Prostate gland (tissue), 2 donors: ENCODE results near the gene DENND1C. TPM values are rescaled to one million over a fixed set of nuclear protein-coding genes. Genes with fewer than 3 reads are reported as not detected.

ENCODE experiments used
- DNase-seq: peaks from one replicate; pipeline ENCODE4 v3.0.0-alpha.2; 2019; ENCODE audit warnings: low spot score
- H3K27ac ChIP-seq, 2 donors: fragments of 200-600 bp; sonication (generic); 2 replicates each; pipeline ENCODE4 v1.5.1; 2017 to 2019
- H3K27me3 ChIP-seq: fragments of 200-600 bp; sonication (generic); replicated peaks from 2 replicates; pipeline ENCODE4 v1.5.1; 2019; ENCODE audit not compliant: insufficient read depth
- H3K36me3 ChIP-seq, 2 donors: fragments of 200-600 bp; sonication (generic); 1 replicate in 1 of 2; 2 replicates in 1 of 2; pipeline versions ENCODE4 v1.5.1 to v1.8.1; 2017 to 2019
- H3K4me1 ChIP-seq: fragments of 200-600 bp; sonication (generic); replicated peaks from 2 replicates; pipeline ENCODE4 v1.5.1; 2019
- H3K4me3 ChIP-seq, 2 donors: fragments of 200-600 bp; sonication (generic); 2 replicates each; pipeline ENCODE4 v1.5.1; 2017 to 2019
- H3K9me3 ChIP-seq: fragments of 200-600 bp; sonication (generic); 2 replicates; pipeline ENCODE4 v1.5.1; 2017
- POLR2A ChIP-seq: fragments of 450-650 bp; IDR thresholded peaks from one replicate; pipeline ENCODE4 v1.6.1; 2016; ENCODE audit warnings: antibody characterized with exemption, mild to moderate bottlenecking
- POLR2AphosphoS5 ChIP-seq: sonication (generic); formaldehyde crosslinking; IDR thresholded peaks from one replicate; pipeline ENCODE4 v1.6.1; 2017; ENCODE audit warnings: antibody characterized with exemption
- WGBS: methylation state at CpG from one replicate; pipeline ENCODE4 v1.1.5; 2018; 5-methylcytosine and 5-hydroxymethylcytosine counted together
- intact Hi-C: fragments of 100-400 bp; cut with DNase I; formaldehyde crosslinking; loops from one replicate; pipeline ENCODE4 v1.14.2; 2022
- total RNA-seq, 2 donors: library from RNA; depleted of rRNA; stranded (reverse); fragments of >200 nt; gene quantifications; one replicate each; pipeline ENCODE4 v1.1.0, GENCODE V29; 2016
- TF ChIP-seq, protein P1 (sequence below), 4 experiments: fragments of 200-600 bp in 2 of 4; fragments of 450-650 bp in 2 of 4; sonication (generic) in 2 of 4; IDR thresholded peaks; 1 replicate in 3 of 4; 2 replicates in 1 of 4; pipeline ENCODE4 v1.5.1; 2016 to 2019; ENCODE audit warnings: antibody characterized with exemption in 4 of 4, mild to moderate bottlenecking in 2 of 4, moderate library complexity in 2 of 4

Gene DENND1C
- total RNA-seq, 2 donors from 2014 or later = 0.91 to 1.4 TPM

DNA sequence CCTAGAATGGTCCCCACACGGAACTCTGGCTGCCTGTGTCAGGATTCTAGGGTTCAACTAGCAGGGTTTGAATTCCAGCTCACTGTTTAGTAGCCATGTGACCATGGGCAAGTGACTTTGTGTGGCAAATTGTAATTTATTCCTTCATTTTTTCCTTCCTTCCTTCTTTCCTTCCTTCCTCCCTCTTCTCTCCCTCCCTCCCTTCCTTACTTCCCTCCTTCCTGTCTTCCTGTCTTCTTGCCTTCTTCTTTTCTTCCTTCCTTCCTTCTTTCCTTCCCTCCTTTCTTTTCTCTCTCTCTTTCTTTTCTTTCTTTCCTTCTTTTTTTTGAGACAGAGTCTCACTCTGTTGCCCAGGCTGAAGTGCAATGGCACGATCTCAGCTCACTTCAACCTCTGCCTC lies 8.5 kb upstream of the DENND1C start:
- Histone ChIP-seq H3K27me3 (no peaks in the 10 kb centered on the region), H3K27ac (no peak overlapping the region), H3K36me3 (no peaks in the 10 kb centered on the region), H3K4me3 (no peak overlapping the region), H3K4me1 (no peaks in the 10 kb centered on the region), H3K9me3 (no peaks in the 10 kb centered on the region)
- whole genome bisulfite sequencing = 66% methylated on average over 2 of the region's 2 CpGs
- intact Hi-C loops = no loop called here
- TF ChIP-seq POLR2A = no peak
- TF ChIP-seq, protein P1, sequence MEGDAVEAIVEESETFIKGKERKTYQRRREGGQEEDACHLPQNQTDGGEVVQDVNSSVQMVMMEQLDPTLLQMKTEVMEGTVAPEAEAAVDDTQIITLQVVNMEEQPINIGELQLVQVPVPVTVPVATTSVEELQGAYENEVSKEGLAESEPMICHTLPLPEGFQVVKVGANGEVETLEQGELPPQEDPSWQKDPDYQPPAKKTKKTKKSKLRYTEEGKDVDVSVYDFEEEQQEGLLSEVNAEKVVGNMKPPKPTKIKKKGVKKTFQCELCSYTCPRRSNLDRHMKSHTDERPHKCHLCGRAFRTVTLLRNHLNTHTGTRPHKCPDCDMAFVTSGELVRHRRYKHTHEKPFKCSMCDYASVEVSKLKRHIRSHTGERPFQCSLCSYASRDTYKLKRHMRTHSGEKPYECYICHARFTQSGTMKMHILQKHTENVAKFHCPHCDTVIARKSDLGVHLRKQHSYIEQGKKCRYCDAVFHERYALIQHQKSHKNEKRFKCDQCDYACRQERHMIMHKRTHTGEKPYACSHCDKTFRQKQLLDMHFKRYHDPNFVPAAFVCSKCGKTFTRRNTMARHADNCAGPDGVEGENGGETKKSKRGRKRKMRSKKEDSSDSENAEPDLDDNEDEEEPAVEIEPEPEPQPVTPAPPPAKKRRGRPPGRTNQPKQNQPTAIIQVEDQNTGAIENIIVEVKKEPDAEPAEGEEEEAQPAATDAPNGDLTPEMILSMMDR (IDR thresholded peaks at IDR 0.05) = no peak
- no peak for TF ChIP-seq POLR2AphosphoS5
- no peak for DNase-seq

DNA sequence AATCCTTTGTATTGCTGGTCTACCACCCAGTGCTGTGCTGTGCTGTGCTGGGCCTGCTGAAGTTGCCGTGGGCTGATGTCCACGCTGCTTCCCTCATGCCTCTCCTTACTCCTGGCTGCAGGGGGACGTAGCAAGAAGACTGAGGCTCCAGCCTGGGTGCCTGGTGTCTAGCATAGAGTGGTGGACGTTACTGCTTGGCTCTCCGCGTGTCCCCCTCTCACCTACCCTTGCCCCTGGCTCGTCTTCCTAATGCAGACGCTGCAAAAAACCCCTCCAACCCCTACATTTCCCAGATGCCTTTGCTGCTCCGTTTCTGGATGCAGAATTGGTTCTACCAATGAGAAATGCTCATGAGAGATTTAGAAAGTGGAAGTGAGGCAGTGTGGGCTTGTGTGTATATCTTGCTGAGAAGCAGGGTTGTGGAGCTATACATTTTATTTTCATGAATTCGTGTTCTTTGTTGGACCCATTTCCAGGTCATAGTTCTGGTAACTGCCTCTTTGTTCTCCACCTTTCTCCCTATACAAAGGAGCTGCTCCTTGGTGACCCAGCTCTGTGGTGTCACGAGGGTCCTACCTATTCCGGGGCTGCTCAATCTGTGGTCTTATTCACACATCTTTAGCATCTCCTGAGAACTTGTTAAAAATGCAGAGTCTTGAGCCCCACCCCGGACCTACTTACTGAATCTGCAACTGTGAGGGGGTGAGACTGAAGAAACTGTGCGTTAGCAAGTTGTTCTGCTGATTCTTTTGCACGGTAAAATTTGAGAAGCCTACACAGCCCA lies 7.9 kb upstream of the DENND1C start:
- H3K9me3 ChIP-seq = no peaks in the 10 kb centered on the region
- H3K36me3 ChIP-seq = no peaks in the 10 kb centered on the region
- DNase-seq = no peak
- no peak overlapping the region for H3K27ac ChIP-seq
- H3K4me1 ChIP-seq = no peaks in the 10 kb centered on the region
- no peaks in the 10 kb centered on the region for H3K27me3 ChIP-seq
- 46% methylated on average over 15 of the region's 15 CpGs for WGBS
- intact Hi-C loops = no loop called here
- no peak overlapping the region for H3K4me3 ChIP-seq
- TF ChIP-seq POLR2A (no peak), POLR2AphosphoS5 (no peak)
- TF ChIP-seq, protein P1 (IDR thresholded peaks at IDR 0.05) = no peak

DNA sequence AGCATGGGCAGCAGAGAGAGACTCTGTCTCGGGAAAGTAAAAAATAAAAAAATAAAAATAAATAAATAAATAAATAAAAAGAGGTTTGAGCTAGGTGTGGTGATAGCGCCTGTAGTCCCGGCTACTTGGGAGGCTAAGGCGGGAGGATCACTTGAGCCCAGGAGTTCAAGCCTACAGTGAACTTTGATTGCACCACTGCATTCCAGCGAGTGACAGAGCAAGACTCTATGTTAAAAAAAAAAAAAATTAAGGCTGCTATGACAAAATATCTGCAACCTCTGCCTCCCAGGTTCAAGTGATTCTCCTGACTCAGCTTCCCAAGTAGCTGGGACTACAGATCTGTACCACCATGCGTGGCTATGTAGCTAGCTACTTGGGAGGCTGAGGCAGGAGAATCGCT lies 3.2 kb upstream of the DENND1C start:
- TF ChIP-seq POLR2AphosphoS5 (no peak), POLR2A (no peak)
- TF ChIP-seq, protein P1 (IDR thresholded peaks at IDR 0.05) = no peak
- Histone ChIP-seq H3K9me3 (no peaks in the 10 kb centered on the region), H3K27me3 (no peaks in the 10 kb centered on the region), H3K4me3 (no peak overlapping the region), H3K27ac (no peak overlapping the region), H3K36me3 (no peaks in the 10 kb centered on the region), H3K4me1 (no peaks in the 10 kb centered on the region)
- intact Hi-C loops = no loop called here
- 82% methylated on average over 7 of the region's 7 CpGs for WGBS
- no peak for DNase-seq

DNA sequence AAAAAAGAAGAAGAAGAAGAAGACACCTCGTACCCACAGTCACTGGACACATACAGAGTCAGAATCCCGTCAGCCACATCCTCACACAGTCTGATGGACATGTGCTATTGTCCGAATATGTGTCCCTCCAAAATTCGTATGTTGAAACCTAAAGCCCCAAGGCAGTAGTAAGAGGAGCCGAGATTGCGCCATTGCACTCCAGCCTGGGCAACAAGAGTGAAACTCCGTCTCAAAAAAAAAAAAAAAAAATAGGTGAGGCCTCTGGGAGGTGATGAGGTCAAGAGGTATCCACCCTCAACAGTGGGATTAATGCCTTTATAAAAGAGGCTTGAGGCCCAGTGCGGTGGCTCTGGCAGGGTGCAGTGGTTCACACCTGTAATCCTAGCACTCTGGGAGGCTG lies 2.6 kb upstream of the DENND1C start:
- Histone ChIP-seq H3K4me3 (no peak overlapping the region), H3K4me1 (no peaks in the 10 kb centered on the region), H3K27me3 (no peaks in the 10 kb centered on the region), H3K36me3 (no peaks in the 10 kb centered on the region), H3K9me3 (no peaks in the 10 kb centered on the region), H3K27ac (no peak overlapping the region)
- TF ChIP-seq POLR2AphosphoS5 = no peak
- TF ChIP-seq, protein P1 (IDR thresholded peaks at IDR 0.05) = no peak
- no peak for TF ChIP-seq POLR2A
- intact Hi-C loops = no loop called here
- WGBS = 88% methylated on average over 8 of the region's 8 CpGs
- DNase-seq = no peak

DNA sequence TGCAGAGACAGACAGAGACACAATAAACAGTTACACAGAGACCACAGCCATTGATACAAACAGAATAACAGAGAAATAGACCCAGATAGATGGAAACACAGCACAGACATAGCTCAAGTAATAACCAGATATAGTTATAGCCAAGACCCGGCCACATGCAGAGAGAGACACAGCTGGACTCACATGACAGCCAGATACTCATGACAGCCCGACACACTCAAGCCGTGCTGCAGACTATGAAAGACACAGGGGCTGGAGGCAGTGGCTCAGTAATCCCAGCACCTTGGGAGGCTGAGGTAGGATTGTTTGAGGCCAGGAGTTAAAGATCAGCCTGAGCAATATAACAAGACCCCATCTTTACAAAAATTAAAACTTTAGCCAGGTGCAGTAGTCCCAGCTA lies 1.6 kb upstream of the DENND1C start:
- intact Hi-C loops = no loop called here
- no peaks in the 10 kb centered on the region for H3K4me1 ChIP-seq
- H3K27ac ChIP-seq = no peak overlapping the region
- H3K36me3 ChIP-seq = no peaks in the 10 kb centered on the region
- H3K9me3 ChIP-seq = no peaks in the 10 kb centered on the region
- TF ChIP-seq POLR2AphosphoS5 = no peak
- no peak for TF ChIP-seq POLR2A
- TF ChIP-seq, protein P1 (IDR thresholded peaks at IDR 0.05) = no peak
- no peak overlapping the region for H3K4me3 ChIP-seq
- no peaks in the 10 kb centered on the region for H3K27me3 ChIP-seq
- no peak for DNase-seq
- 33% methylated on average over 3 of the region's 3 CpGs for WGBS
